ENCODE results near the gene AKT3. TPM values are rescaled to one million over a fixed set of nuclear protein-coding genes. Genes with fewer than 3 reads are reported as not detected.
A peak's percentile ranks its signal among the peaks of the same experiment; 100 is the strongest.

AKT3 gene
- polyA plus RNA-seq, 2 of the 4 experiments (the other 2 are of a cell fraction) = 18.4 to 43.5 TPM

- peak; percentile 63; the same call in 1 of the 2 replicates for TF ChIP-seq REST (IDR thresholded peaks at IDR 0.05)
- peak; percentile 79 for TF ChIP-seq CHD2 (IDR thresholded peaks at IDR 0.05; ENCODE audit: low read length, partially characterized antibody)
- TF ChIP-seq HOXB5 (CRISPR knock-in tag; IDR thresholded peaks at IDR 0.05) = peak; percentile 88
- 0 out of 2 replicates have a peak, but pooled peaks have one; percentile 16 for TF ChIP-seq JUNB (IDR thresholded peaks at IDR 0.05)
- peak; percentile 46 to 83; a peak in 4 of 5 replicates for TF ChIP-seq JUN (IDR thresholded peaks at IDR 0.05)
- TF ChIP-seq PBX3 (IDR thresholded peaks at IDR 0.05) = 0 out of 2 replicates have a peak, but pooled peaks have one; percentile 36
Observed at GRCh38 chr1:243850452-243851256, 611 bp upstream of the AKT3 start (continued).

GRCh38 chr1:243849421-243850201 lies 432 bp downstream of the AKT3 start:
- DNase-seq (ENCODE audit: low read depth in 1 of 2, low spot score in 1 of 2) (no peak), ATAC-seq (peak; percentile 45 to 69), FAIRE-seq (no peak)
- Histone ChIP-seq H3K4me1 (peaks cover 35% of the 10 kb centered on the region), H3K4me3 (peak overlapping the region; percentile 75), H3K4me2 (peak overlapping the region; percentile 76), H3K27ac (peak overlapping the region; percentile 94 to 99), H3K9me3 (no peaks in the 10 kb centered on the region)
- POLR2A ChIA-PET = interaction anchor here (0.6 to 1.6 kb wide), 10 partner anchors 22 to 461 kb away, joined by 3 to 10 read pairs (median 4); no protein-coding TSS in a partner anchor
- CTCF ChIA-PET = interaction anchor here (0.6 to 0.8 kb wide), 3 partner anchors 51 to 450 kb away, joined by 3 read pairs; no protein-coding TSS in a partner anchor
- no CpG with 5 or more reads among the region's 81 CpGs for WGBS (ENCODE audit: missing lambda C conversion rate)
- TF ChIP-seq MAX (IDR thresholded peaks at IDR 0.05) = peak; percentile 39; the same call in 1 of the 2 replicates
- TF ChIP-seq RARB (CRISPR knock-in tag; IDR thresholded peaks at IDR 0.05) = no peak
- TF ChIP-seq NR3C1 (IDR thresholded peaks at IDR 0.05) = no peak
- no peak for TF ChIP-seq NFE2L2 (conservative IDR thresholded peaks at IDR 0.05; ENCODE audit: low read length)
- no peak for TF ChIP-seq HOXB5 (CRISPR knock-in tag; IDR thresholded peaks at IDR 0.05)
- TF ChIP-seq MAZ (IDR thresholded peaks at IDR 0.05; ENCODE audit: borderline replicate concordance, low read depth, low read length) = 0 out of 2 replicates have a peak, but pooled peaks have one; percentile 40
- TF ChIP-seq BHLHE40 (IDR thresholded peaks at IDR 0.05; ENCODE audit: low read depth, low read length) = no peak

- ChIA-PET POLR2A (interaction anchor here (0.9 to 1.6 kb wide), 3 partner anchors 50 to 315 kb away, joined by 3 to 5 read pairs (median 4); no protein-coding TSS in a partner anchor), CTCF (interaction anchor here (0.8 kb wide), 1 partner anchor 451 kb away, joined by 3 read pairs; no protein-coding TSS in a partner anchor)
- H3K4me1 ChIP-seq = peaks cover 35% of the 10 kb centered on the region
- H3K9me3 ChIP-seq = no peaks in the 10 kb centered on the region
- H3K27ac ChIP-seq = peak overlapping the region; percentile 94 to 99
- peak; percentile 40 to 84 for DNase-seq (ENCODE audit: low read depth in 1 of 2, low spot score in 1 of 2)
- FAIRE-seq = no peak
- peak overlapping the region; percentile 75 for H3K4me3 ChIP-seq
- TF ChIP-seq MAX (IDR thresholded peaks at IDR 0.05) (peak; percentile 44; the same call in 1 of the 2 replicates), CBX2 (IDR thresholded peaks at IDR 0.05; ENCODE audit: borderline replicate concordance, low read depth) (no peak)
- H3K4me2 ChIP-seq = peak overlapping the region; percentile 76
- peak; percentile 47 to 72 for ATAC-seq
- 1% methylated on average over 13 of the region's 19 CpGs for WGBS (ENCODE audit: missing lambda C conversion rate)
Observed at GRCh38 chr1:243848858-243849420, 1.1 kb downstream of the AKT3 start.

Data from A549 (cell line).